ENCODE measurements around the gene CSNK1G3. TPM values are rescaled to one million over a fixed set of nuclear protein-coding genes. Genes with fewer than 3 reads are reported as not detected.

CSNK1G3 gene
- total RNA-seq, 1 experiment from 2014 or later: 51.1 TPM

DNA sequence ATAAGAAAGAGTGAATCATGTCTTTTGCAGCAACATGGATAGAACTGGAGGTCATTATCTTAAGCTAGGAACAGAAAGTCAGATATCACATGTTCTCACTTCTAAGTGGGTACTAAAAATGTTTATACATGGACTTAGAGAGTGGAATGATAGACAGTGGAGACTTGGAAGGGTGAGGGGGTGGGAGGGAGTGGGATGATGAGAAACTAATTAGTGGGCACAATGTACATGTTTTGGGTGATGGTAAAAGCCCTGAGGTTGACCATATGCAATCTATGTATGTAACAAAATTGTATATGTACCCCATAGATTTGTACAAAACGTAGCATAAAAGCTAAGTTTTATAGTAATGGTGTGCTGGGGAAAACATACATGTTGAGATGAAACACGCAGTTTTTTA, 25.3 kb downstream of the CSNK1G3 start:
- Histone ChIP-seq H3K27me3 (ENCODE audit: insufficient read depth, low read length) (no peaks in the 10 kb centered on the region), H3K4me1 (ENCODE audit: control insufficient read depth in 1 of 2, insufficient read depth in 2 of 2, low read length in 2 of 2) (no peaks in the 10 kb centered on the region), H3K9ac (ENCODE audit: low read length) (no peak overlapping the region), H3K79me2 (ENCODE audit: insufficient read depth, low read length) (peaks cover 91% of the 10 kb centered on the region), H3K36me3 (ENCODE audit: control insufficient read depth in 1 of 2, insufficient read depth in 2 of 2, low read length in 2 of 2) (no peaks in the 10 kb centered on the region), H3K4me2 (ENCODE audit: low read length) (no peak overlapping the region), H3K27ac (ENCODE audit: low read depth, low read length) (no peak overlapping the region), H4K20me1 (ENCODE audit: insufficient read depth) (peaks cover 4% of the 10 kb centered on the region), H3K4me3 (replicated peaks in 1 of 2; ENCODE audit: low read depth in 1 of 2, low read length in 2 of 2) (no peak overlapping the region), H3K9me3 (ENCODE audit: control insufficient read depth in 1 of 2, insufficient read depth in 1 of 2, low read depth in 1 of 2, low read length in 2 of 2) (no peaks in the 10 kb centered on the region), H3K9me2 (ENCODE audit: insufficient read depth) (no peaks in the 10 kb centered on the region), H2AFZ (ENCODE audit: low read depth, low read length, poor library complexity, severe bottlenecking) (no peak overlapping the region)
- POLR2A ChIA-PET: no interaction called here
- no peak for ATAC-seq
- intact Hi-C loops (cut with micrococcal nuclease): no loop called here
- TF ChIP-seq ATF3 (IDR thresholded peaks at IDR 0.05) (no peak), ZBTB33 (IDR thresholded peaks at IDR 0.05; ENCODE audit: extremely low read depth, insufficient replicate concordance, low read length) (no peak), POLR2AphosphoS5 (IDR thresholded peaks at IDR 0.05; ENCODE audit: low read depth, low read length) (no peak), EZH2 (IDR thresholded peaks at IDR 0.05) (no peak), ZNF274 (IDR thresholded peaks at IDR 0.05; ENCODE audit: low read depth, low read length) (no peak), ZFX (IDR thresholded peaks at IDR 0.05) (no peak), RAD21 (IDR thresholded peaks at IDR 0.05; ENCODE audit: low read depth) (no peak), EZH2phosphoT487 (IDR thresholded peaks at IDR 0.05; ENCODE audit: borderline replicate concordance) (no peak), POLR2A (IDR thresholded peaks at IDR 0.05; ENCODE audit: borderline replicate concordance, extremely low read depth, insufficient read depth, insufficient read length) (no peak), CEBPB (IDR thresholded peaks at IDR 0.05; ENCODE audit: low read depth) (no peak), SRF (IDR thresholded peaks at IDR 0.05; ENCODE audit: low read depth) (no peak), MAX (IDR thresholded peaks at IDR 0.05) (no peak), CBX3 (IDR thresholded peaks at IDR 0.05; ENCODE audit: low read depth) (no peak), TCF7L2 (IDR thresholded peaks at IDR 0.05; ENCODE audit: borderline replicate concordance, extremely low read depth, insufficient read depth, insufficient read length) (no peak), FOSL1 (IDR thresholded peaks at IDR 0.05; ENCODE audit: low read depth) (no peak), ELF1 (IDR thresholded peaks at IDR 0.05; ENCODE audit: borderline replicate concordance, low read depth) (no peak), EGR1 (IDR thresholded peaks at IDR 0.05; ENCODE audit: low read depth) (no peak)
- TF ChIP-seq, protein P1, sequence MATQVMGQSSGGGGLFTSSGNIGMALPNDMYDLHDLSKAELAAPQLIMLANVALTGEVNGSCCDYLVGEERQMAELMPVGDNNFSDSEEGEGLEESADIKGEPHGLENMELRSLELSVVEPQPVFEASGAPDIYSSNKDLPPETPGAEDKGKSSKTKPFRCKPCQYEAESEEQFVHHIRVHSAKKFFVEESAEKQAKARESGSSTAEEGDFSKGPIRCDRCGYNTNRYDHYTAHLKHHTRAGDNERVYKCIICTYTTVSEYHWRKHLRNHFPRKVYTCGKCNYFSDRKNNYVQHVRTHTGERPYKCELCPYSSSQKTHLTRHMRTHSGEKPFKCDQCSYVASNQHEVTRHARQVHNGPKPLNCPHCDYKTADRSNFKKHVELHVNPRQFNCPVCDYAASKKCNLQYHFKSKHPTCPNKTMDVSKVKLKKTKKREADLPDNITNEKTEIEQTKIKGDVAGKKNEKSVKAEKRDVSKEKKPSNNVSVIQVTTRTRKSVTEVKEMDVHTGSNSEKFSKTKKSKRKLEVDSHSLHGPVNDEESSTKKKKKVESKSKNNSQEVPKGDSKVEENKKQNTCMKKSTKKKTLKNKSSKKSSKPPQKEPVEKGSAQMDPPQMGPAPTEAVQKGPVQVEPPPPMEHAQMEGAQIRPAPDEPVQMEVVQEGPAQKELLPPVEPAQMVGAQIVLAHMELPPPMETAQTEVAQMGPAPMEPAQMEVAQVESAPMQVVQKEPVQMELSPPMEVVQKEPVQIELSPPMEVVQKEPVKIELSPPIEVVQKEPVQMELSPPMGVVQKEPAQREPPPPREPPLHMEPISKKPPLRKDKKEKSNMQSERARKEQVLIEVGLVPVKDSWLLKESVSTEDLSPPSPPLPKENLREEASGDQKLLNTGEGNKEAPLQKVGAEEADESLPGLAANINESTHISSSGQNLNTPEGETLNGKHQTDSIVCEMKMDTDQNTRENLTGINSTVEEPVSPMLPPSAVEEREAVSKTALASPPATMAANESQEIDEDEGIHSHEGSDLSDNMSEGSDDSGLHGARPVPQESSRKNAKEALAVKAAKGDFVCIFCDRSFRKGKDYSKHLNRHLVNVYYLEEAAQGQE (IDR thresholded peaks at IDR 0.05; ENCODE audit: low read depth): no peak
- RAD21 ChIA-PET (ENCODE audit: low non-redundant PET in 1 of 2, low total read pairs in 2 of 2, uncharacterized antibody in 2 of 2, unreplicated experiment in 2 of 2): no interaction called here
- CTCF ChIA-PET: no interaction called here
- DNase-seq (ENCODE audit: low read depth, low spot score): no peak
- BruUV-seq (replicated peaks): no TSS peak

All from HCT116 (cell line).